Spleen (tissue), 7 donors: ENCODE data around the gene FILIP1.

Experiments used
- CTCF ChIP-seq, 11 experiments: fragments of 200-600 bp in 7 of 11; fragments of 450-650 bp in 4 of 11; sonication (generic) in 4 of 11; IDR thresholded peaks in 8 of 11; conservative IDR thresholded peaks in 3 of 11; 1 replicate in 7 of 11; 2 replicates in 4 of 11; pipeline versions ENCODE4 v1.4.0 to v1.8.0; 2016 to 2021; ENCODE audit warnings: antibody characterized with exemption in 11 of 11, inconsistent platforms in 4 of 11, mild to moderate bottlenecking in 1 of 11
- POLR2AphosphoS5 ChIP-seq, 3 donors: sonication (generic); formaldehyde crosslinking; IDR thresholded peaks; one replicate each; pipeline ENCODE4 v1.5.1; 2017; ENCODE audit warnings: antibody characterized with exemption in 3 of 3
- donor health status: DM: no; HTN: no; CAD: no; lungs with moderate emphysema.
- donor health status: DM: no; HTN: no; CAD: no.
- donor health status: DM: no; HTN: no; CAD: no.

- TF ChIP-seq CTCF (IDR thresholded peaks at IDR 0.05 in 8 of 11, conservative IDR thresholded peaks at IDR 0.05 in 3 of 11): no peak
- TF ChIP-seq POLR2AphosphoS5 (IDR thresholded peaks at IDR 0.05): no peak
Observed at GRCh38 chr6:75525682-75526081, 32.1 kb upstream of the FILIP1 start.
